Thyroid gland (tissue), 4 donors: ENCODE measurements around the gene DPF1. TPM values are rescaled to one million over a fixed set of nuclear protein-coding genes. Genes with fewer than 3 reads are reported as not detected.

Experiments used
- DNase-seq, 2 donors: peaks; one replicate each; pipeline ENCODE4 v3.0.0-alpha.2; 2019
- H3K27ac ChIP-seq, 3 donors: fragments of 200-600 bp; sonication (generic); 1 replicate in 2 of 3; 2 replicates in 1 of 3; pipeline ENCODE4 v1.5.1; 2016 to 2019; ENCODE audit warnings: mild to moderate bottlenecking in 1 of 3, moderate library complexity in 1 of 3
- H3K27me3 ChIP-seq: fragments of 200-600 bp; sonication (generic); one replicate; pipeline ENCODE4 v1.5.1; 2019
- H3K36me3 ChIP-seq, 2 donors: fragments of 200-600 bp; sonication (generic); one replicate each; pipeline ENCODE4 v1.5.1; 2016 to 2019
- H3K4me1 ChIP-seq, 2 donors: fragments of 200-600 bp; sonication (generic); one replicate each; pipeline ENCODE4 v1.5.1; 2017 to 2019
- H3K4me3 ChIP-seq, 3 donors: fragments of 200-600 bp; sonication (generic); replicated peaks in 1 of 3; 1 replicate in 2 of 3; 2 replicates in 1 of 3; pipeline ENCODE4 v1.5.1; 2016; ENCODE audit warnings: mild to moderate bottlenecking in 1 of 3
- H3K9me3 ChIP-seq: fragments of 200-600 bp; sonication (generic); one replicate; pipeline ENCODE4 v1.5.1; 2017
- CTCF ChIP-seq, 6 experiments: fragments of 200-600 bp in 3 of 6; fragments of 450-650 bp in 3 of 6; sonication (generic) in 3 of 6; IDR thresholded peaks; one replicate each; pipeline ENCODE4 v1.5.1; 2016 to 2019; ENCODE audit warnings: antibody characterized with exemption in 6 of 6, mild to moderate bottlenecking in 2 of 6, inconsistent platforms in 1 of 6, moderate library complexity in 1 of 6
- POLR2A ChIP-seq, 2 donors: fragments of 450-650 bp; IDR thresholded peaks; one replicate each; pipeline ENCODE4 v1.6.1; 2017; ENCODE audit warnings: antibody characterized with exemption in 2 of 2, mild to moderate bottlenecking in 2 of 2, moderate library complexity in 1 of 2
- WGBS, 2 donors: methylation state at CpG; one replicate each; pipeline ENCODE4 v1.1.5; 2017; 5-methylcytosine and 5-hydroxymethylcytosine counted together
- intact Hi-C: fragments of 100-400 bp; cut with DNase I; formaldehyde crosslinking; loops from one replicate; pipeline ENCODE4 v1.15.1; 2023
- total RNA-seq, 4 donors: library from RNA; depleted of rRNA; stranded (reverse); fragments of >200 nt; gene quantifications; one replicate each; pipeline ENCODE4 v1.2.3, GENCODE V29; 2016

Gene DPF1
- total RNA-seq, 4 donors from 2014 or later = not detected

DNA sequence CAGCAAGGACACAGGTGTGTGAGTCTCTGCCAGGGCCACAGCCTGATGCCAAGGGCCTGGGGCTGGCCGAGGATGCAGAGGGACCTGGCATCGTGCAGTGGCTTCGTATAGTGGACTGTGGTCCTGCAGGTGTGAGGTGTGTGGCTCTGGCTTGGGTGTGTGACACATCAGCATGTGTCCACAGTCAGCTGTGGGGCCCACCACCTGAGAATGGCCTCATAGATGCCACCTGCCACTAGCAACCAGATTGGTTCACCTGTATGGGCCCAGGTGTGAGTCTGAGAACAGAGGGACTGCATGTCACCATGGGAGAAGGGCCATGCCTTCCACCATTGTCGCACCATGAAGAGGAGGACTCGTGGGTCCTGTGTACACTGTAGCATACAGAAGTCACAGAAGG lies 29.8 kb upstream of the DPF1 start:
- H3K36me3 ChIP-seq = no peaks in the 10 kb centered on the region
- no peak for TF ChIP-seq CTCF (IDR thresholded peaks at IDR 0.05)
- TF ChIP-seq POLR2A (IDR thresholded peaks at IDR 0.05) = no peak
- H3K27me3 ChIP-seq = no peaks in the 10 kb centered on the region
- WGBS, 2 donors = 98 to 100% methylated on average over 2 to 5 of the region's 5 CpGs
- no peaks in the 10 kb centered on the region for H3K9me3 ChIP-seq
- intact Hi-C loops = no loop called here
- no peak for DNase-seq
- H3K4me1 ChIP-seq = peaks cover 0 to 19% of the 10 kb centered on the region in 2 donors
- no peak overlapping the region for H3K4me3 ChIP-seq
- peak overlapping the region in 1 of 3 donors; percentile 30 for H3K27ac ChIP-seq

GRCh38 chr19:38252941-38253691 lies 29.1 kb upstream of the DPF1 start:
- TF ChIP-seq CTCF (IDR thresholded peaks at IDR 0.05) (no peak), POLR2A (IDR thresholded peaks at IDR 0.05) (no peak)
- WGBS, 2 donors = 67 to 73% methylated on average over 17 to 20 of the region's 21 CpGs
- Histone ChIP-seq H3K4me3 (no peak overlapping the region), H3K27ac (peak overlapping the region; percentile 30 to 68 (median 60)), H3K27me3 (no peaks in the 10 kb centered on the region), H3K9me3 (no peaks in the 10 kb centered on the region), H3K4me1 (peaks cover 0 to 19% of the 10 kb centered on the region in 2 donors), H3K36me3 (no peaks in the 10 kb centered on the region)
- intact Hi-C loops = no loop called here
- DNase-seq = no peak

DNA sequence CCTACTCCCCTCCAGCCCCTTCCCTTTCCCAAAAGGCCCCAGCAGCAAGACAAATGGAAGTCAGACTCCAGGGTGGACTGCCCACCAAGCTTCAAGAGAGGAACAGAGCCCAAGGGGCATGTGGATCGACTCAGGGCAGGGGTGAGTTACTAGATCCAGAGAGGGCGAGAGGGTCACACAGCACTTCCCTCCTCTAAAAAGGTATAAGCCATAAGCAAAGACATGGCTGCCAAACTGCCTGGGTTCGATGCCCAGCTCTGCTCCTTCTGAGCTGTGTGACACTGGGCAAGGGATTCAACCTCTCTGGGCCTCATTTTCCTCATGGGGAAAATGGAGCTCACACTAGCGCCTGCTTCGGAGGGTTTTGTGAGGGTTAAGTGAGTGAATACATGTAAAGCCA lies 28.4 kb upstream of the DPF1 start:
- Histone ChIP-seq H3K27me3 (no peaks in the 10 kb centered on the region), H3K9me3 (no peaks in the 10 kb centered on the region), H3K4me1 (peaks cover 0 to 19% of the 10 kb centered on the region in 2 donors), H3K36me3 (no peaks in the 10 kb centered on the region), H3K4me3 (no peak overlapping the region), H3K27ac (peak overlapping the region in 2 of 3 donors; percentile 60 to 68)
- no peak for DNase-seq
- 71 to 95% methylated on average over 5 of the region's 5 CpGs for WGBS, 2 donors
- TF ChIP-seq POLR2A (IDR thresholded peaks at IDR 0.05) (no peak), CTCF (IDR thresholded peaks at IDR 0.05) (no peak)
- intact Hi-C loops = no loop called here

DNA sequence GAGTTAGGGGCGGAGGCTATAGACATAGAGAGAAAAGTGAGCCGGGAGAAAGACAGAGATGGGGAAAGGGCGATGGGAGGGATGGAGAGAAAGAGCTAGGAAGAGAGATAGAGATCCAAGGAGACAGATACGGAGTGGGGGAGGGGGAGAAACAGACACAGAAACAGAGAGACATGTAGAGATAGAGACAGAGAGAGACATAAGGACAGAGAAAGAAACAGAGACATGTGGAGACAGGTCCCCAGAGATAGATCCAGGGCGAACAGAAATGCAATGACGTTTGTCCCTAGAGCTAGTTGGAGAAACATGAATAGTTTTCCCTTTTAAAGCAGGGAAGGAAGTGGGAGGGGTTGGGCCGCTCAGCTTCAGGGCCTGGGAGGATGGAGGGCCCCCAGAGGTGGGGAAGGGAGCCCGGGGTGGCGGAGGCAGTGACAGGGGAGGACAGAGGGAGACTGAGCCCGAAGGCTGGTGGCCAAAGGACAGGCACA lies 27.6 kb upstream of the DPF1 start:
- H3K36me3 ChIP-seq = no peaks in the 10 kb centered on the region
- H3K9me3 ChIP-seq = no peaks in the 10 kb centered on the region
- H3K4me3 ChIP-seq = no peak overlapping the region
- intact Hi-C loops = no loop called here
- no peaks in the 10 kb centered on the region for H3K27me3 ChIP-seq
- H3K4me1 ChIP-seq = peaks cover 0 to 19% of the 10 kb centered on the region in 2 donors
- WGBS, 2 donors = 34 to 45% methylated on average over 10 of the region's 10 CpGs
- TF ChIP-seq CTCF (IDR thresholded peaks at IDR 0.05) = no peak
- no peak for TF ChIP-seq POLR2A (IDR thresholded peaks at IDR 0.05)
- peak overlapping the region in 2 of 3 donors; percentile 60 to 74 for H3K27ac ChIP-seq
- no peak for DNase-seq

DNA sequence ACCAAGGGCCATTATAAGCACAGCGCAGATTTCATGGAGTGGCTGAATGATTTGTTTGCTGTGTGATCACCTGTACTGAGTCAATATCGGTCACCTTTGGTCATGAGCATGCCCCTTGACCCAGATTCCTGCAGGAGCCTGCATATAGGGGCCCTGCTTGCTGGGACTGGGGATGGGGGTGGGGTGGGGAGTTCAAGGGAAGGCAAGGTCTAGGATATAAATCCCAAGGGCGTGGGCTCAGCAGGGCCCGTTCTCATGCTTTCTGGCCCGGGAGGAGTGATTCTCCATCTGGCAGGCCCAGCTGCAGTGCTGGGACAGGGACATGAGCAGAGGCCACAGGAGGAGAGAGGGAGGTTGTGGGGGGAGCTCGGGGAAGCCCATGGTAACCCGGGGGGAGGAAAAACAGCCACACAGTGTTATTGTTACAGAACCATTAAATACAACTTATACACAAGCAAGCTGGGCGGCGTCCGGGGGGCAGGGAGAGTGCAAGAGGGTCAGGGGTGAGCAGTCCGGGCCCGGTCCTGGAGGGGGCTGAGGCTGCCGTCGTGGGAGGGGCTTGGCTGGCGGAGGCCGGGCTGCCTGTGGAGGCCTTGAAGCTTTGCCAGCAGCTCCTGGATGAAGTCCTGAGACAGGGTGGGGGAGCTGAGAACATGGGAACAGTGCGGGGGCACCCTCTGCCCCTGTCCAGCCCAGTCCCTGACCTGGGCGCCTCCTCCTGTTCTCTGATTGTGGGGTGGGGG lies 27.0 kb upstream of the DPF1 start:
- TF ChIP-seq CTCF (IDR thresholded peaks at IDR 0.05) = no peak
- TF ChIP-seq POLR2A (IDR thresholded peaks at IDR 0.05) = no peak
- Histone ChIP-seq H3K27me3 (no peaks in the 10 kb centered on the region), H3K9me3 (no peaks in the 10 kb centered on the region), H3K27ac (peak overlapping the region in 2 of 3 donors; percentile 60 to 74), H3K4me1 (peaks cover 0 to 13% of the 10 kb centered on the region in 2 donors), H3K4me3 (no peak overlapping the region), H3K36me3 (no peaks in the 10 kb centered on the region)
- 28 to 37% methylated on average over 18 of the region's 18 CpGs for WGBS, 2 donors
- intact Hi-C loops = no loop called here
- peak; percentile 21 to 28 for DNase-seq
